T-helper 9 cell (primary cell): ENCODE data around the gene ZNHIT1.

Experiments used
- DNase-seq: peaks from one replicate; pipeline ENCODE4 v3.0.0-alpha.2; 2020

The ZNHIT1 gene

DNA sequence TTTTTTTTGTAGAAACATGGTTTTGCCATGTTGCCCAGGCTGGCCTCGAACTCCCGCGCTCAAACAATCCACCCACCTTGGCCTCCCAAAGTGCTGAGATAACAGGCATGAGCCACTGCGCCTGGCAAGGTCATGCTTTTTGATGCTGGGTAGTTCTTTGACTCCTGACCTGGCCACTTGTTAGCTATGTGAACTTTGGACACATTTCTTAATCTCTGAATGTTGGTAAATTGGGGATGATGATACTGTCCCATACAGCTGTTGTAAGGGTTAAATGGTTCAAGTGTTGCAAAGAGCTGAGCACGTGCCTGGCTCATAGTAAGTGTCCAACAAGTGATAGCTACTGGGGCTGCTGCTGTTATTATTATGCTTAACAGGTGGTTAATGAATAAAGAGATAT is 2.3 kb downstream of the ZNHIT1 start:
- DNase-seq, result no peak

DNA sequence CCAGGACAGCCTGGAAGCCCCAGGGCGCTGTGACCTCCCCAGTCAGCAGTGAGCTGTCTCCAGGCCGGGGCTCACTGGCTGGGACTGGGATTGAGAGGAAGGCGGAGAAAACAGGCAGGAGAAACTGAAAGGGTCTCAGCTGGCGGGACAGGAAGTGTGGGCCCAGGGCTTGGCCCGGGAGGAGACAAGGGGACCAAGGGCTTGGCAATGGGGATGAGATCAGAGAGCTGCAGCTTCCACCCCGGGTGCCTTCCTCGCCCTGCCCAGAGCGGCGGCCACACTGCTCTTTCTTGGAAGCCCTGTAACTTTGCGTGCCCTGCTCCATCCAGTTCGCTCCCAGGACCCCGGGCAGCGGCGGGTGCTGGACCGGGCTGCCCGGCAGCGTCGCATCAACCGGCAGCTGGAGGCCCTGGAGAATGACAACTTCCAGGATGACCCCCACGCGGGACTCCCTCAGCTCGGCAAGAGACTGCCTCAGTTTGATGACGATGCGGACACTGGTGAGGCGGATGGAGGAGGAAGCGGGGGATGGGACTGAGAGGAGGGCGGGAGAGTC is 4.4 kb downstream of the ZNHIT1 start:
- DNase-seq, result no peak

DNA sequence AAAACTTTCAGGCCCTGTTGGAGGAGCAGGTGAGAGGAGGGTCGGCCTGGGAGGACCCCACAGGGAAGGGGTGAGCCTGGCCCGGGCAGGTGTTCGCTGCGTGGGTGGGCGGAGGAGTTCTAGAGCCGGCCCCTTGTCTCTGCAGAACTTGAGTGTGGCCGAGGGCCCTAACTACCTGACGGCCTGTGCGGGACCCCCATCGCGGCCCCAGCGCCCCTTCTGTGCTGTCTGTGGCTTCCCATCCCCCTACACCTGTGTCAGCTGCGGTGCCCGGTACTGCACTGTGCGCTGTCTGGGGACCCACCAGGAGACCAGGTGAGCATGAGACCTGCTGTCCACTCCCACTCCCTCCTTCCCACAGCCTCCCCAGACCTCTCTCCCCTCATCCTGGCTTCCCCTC is 5.6 kb downstream of the ZNHIT1 start:
- no peak for DNase-seq

DNA sequence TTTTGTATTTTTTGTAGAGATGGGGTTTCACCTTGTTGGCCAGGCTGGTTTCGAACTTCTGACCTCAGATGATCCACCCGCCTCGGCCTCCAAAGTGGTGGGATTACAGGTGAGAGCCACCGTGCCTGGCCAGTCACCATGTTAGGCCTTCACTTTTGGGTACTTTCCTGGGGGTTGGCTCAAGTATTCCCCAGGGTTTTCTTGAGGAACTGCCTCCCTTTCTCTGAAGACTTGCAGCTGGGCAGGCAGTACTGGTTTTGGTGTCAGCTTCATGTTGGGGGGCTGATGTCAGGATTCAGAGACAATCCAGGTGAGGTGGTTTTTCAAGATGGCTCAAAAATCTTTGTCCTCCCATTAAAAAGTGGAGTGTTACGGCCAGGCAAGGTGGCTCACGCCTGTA is 7.7 kb downstream of the ZNHIT1 start:
- no peak for DNase-seq

DNA sequence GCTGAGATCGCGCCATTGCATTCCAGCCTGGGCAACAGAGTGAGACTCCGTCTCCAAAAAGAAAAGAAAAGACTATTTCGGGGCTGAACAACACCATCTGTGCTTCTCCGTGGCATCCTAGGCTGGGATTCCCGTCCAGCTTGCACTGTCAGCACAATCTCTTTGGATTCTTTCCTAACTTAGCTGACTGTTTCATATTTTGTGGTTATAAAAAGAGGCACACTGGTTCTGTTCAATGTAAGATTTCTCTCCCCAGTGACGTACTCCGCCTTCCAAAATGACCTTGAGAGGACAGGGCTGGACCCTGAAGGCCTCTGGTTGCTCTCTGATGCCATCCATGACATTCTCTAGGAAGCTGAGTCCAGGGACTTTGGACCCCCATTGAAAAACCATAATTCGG is 8.8 kb downstream of the ZNHIT1 start:
- no peak for DNase-seq

DNA sequence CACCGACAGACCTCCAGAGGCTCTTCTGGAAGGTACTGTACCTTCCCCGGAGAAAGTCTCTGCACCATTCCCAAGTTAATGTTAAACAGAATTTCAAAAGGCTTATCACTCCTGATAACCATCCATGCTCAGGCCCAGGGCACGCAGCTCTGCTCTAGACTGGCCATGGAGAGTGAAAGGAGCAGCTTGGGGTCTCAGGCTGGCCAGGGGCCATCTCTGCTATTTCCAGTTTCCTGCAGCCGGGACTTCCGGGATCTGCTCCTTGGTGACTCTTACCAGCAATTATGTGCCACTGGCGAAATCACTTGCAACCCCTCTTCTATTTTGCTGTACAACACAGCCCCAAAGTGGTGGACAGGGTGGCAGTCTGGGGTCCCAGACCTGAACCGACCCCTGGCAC is 13.7 kb downstream of the ZNHIT1 start:
- DNase-seq, result no peak

DNA sequence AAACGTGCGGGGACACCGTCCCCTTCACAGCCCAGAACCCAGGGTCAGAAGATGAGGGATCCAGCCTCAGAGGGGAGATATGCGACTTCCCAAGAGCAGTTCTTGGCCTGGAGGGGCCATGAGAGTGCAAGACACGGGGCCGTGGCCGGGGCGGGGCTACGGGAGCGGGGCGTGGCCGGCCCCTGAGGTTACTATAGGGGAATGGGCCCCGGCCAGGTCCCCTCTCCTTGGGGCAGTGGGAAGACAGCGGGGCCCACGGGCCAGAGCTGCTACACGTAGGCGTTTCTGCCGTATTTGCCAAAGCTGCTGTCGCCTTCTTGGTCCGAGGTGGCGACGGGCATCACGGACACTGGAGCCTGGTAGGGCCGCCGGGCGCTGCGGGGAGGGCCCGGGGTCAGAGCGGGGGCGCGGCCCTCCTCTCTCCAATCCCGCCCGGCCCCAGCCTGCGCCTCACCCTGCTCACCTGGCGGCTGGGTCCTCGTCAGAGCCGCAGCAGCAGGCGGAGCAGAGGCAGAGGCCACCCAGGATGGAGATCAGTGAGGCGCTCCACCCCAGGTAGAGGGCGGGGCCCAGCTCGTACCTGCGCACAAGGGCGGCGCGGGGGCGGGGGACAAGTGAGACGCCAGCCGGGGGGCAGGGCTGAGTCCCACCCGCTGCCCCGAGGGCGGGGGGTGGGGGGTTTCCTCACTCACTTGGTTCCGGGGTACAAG is 14.3 kb downstream of the ZNHIT1 start:
- DNase-seq, result no peak

DNA sequence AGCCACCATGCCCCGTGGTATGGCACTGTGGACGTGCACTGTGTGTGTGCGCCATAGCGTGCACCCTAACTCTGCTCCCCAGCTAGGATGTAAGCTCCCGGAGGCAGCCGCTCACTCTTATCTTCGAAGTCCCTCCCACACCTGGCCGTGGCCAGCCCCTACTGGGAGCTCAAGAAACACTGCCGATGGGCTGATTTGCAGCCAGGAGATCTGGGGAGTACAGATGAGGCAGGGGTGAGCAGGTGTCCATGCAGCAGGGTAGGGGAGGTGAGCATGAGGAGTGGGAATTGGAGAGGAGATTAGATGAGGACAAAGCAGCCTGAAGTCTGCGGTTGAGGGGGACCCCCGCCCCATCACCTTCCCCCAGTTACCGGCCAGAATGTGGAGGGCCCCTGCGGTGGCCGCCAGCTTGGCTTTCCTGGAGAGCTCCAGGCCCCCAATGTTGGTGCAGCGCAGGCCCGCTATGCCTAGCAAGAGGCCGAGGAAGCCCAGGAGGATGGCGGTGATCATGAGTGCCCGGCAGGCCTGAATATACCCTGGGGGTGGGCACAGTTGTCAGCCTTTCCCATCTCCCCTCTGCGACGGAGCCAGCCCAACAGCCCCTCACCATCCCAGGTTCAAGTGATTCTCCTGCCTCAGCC is 16.1 kb downstream of the ZNHIT1 start:
- no peak for DNase-seq

DNA sequence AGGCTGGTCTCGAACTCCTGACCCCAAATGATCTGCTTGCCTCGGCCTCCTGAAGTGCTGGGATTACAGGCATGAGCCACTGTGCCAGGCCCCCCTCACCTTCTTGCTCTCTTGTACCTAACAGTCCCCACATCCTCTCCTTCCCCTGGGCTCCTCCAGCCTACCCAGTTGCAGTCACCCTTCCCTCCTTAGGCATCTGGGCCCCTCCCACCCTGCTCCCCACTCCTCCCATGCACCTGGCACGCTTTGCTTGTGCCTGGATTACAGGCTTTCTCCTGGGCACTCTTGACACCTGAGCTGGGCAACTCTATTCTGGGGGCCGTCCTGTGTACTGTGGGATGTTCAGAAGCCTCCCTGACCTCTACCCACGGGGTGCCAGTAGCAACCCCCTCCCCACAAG is 16.7 kb downstream of the ZNHIT1 start:
- DNase-seq, result no peak

DNA sequence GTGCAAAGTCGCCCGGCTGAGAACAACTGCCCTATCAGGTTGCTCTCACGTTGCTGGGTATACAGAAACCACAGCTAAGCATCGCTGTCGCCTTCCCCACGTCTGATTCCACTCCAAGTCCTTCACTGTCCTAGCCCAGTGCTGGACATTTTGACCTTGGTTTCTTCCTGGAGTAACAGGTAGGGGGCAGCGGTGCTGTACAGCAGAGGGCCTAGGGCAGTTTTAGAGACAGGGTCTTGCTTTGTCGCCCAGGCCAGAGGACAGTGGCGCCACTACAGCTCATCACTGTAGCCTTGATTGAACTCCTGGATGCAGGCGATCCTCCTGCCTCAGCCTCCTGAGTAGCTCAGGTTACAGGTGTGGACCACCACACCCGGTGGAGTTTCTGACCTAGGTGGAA is 17.1 kb downstream of the ZNHIT1 start:
- DNase-seq, result no peak

DNA sequence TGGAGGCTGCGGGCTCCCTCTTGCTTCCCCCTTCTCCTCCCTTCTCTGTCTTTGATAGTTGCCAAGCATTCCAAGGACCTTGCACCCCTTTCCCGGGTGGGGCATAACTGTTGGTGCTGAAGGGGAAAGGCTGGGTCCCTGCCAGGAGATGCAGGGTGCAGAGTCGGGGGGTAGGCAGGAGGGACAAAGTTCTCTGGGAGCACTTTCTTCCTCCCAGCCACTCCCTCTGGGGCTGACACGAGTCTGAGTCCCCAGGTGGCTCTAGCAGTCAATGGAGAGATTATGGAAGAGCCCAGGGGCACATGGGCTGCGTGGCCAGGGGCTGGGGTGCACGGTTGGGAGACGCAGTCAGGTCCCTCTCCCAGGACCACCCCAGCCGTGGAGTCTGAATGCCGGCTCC is 17.6 kb downstream of the ZNHIT1 start:
- no peak for DNase-seq

DNA sequence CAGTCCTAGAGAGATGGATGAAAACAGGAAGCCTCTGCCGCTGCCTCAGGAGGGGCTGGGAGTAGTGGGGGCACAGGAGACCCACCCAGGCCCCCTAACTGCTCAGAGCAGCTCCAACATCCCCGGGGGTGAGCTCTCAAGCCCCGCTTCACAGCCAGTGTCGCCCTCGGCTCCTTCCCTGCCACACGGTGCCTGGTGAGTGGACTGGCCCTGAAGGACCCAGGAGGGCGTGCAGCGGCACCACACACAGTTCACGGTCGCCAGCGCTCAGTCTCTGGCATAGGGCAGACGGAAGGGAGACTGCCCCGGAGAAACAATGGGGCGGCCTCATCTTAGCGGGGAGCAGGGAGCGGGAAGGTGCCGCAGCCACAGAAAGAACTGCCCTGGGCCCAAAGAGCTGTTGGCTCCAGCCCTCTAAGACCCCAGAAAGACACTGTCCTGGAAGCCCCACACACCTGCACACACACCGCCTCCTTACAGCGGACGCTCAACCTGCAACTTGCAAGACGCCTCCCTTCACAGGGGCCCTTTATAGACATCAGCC is 18.4 kb downstream of the ZNHIT1 start:
- DNase-seq, result no peak

DNA sequence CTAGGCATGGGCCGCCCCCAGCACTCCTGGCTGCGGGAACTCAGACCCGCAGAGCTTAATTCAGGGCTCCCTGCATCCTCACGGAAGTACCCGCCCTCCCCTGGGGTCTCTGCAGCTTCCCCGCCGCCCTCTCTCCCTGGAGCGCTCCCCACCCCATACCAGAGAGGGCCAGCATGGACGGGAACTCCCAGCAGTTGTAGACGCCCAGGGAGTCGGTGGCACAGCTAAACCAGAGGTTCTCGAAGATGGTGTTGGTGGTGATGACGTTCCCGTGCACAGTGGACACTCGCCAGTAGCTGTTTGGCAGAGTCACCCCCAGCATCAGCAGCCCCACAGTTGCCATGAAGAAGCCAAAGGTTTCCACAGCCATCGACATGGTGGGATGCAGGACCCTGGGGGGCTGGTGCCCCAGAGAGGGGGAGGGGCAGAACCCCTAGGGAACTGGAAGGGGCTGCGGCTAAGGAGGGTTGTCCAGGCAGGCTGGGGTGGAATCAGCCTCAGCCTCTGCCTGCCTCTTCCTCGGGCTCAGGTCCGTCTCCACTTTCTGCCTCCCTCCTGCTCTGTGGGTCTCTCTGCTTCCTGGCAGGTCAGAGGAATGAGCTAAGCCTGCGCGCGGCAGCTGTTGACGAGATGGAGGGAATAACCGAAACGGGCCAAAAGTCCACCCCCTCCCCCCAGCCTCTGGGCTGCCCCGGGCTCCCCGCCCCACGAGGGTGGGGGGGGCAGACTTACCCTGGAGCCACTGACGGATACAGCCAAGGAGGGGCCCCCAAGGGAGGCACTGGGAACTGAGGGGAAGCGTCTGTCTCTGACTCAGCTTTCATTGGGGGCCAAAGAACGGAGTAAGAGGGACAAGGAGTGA is 19.5 kb downstream of the ZNHIT1 start, which contains the start of gene CLDN15:
CLDN15 (minus strand) TSS at position 597 of the 862 bp plus-strand sequence; CDS start at position 376, 221 bp downstream.
- DNase-seq, result no peak

DNA sequence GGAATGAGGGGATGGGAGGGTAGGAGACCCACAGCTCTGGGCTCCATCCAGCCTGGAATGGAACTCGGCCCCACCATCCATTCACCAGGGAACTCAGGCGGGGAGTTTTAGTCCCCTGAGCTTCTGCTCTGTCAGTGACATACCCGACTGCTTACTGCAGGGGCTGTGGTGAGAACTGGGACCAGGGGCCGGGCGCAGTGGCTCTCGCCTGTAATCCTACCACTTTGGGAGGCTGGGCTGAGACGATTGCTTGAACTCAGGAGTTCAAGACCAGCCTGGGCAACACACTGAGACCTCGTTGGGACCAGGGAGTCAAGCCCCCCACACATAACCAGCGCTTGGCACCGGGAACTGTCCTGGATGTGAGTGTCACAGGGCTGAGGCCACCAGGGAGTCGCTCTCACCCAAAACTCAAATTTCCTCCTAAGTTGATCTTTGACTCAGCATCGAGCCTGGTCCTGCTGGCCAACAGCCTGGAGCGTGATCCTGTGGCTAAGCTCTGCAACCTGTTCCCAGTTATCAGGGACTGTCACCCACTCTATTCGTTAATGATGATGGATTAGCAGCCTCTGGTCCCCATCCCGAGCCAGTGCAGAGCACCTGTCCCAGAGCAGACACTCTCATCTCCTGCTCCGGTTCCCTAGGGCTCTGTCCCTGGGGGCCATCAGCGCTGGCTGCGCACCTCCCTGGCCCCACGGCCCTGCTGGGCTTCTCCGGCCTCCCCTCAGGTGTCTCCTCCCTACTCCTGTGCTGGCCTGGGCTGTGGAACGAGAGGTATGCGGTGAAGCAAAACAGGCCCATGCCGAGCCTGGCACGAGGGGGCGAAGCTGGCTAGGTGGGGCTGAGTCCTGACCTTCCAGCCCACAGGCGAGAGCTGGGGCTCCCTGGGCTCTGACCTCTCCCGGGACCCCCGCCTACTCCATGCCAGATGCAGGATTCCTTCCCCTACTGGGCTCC is 20.5 kb downstream of the ZNHIT1 start:
- no peak for DNase-seq

DNA sequence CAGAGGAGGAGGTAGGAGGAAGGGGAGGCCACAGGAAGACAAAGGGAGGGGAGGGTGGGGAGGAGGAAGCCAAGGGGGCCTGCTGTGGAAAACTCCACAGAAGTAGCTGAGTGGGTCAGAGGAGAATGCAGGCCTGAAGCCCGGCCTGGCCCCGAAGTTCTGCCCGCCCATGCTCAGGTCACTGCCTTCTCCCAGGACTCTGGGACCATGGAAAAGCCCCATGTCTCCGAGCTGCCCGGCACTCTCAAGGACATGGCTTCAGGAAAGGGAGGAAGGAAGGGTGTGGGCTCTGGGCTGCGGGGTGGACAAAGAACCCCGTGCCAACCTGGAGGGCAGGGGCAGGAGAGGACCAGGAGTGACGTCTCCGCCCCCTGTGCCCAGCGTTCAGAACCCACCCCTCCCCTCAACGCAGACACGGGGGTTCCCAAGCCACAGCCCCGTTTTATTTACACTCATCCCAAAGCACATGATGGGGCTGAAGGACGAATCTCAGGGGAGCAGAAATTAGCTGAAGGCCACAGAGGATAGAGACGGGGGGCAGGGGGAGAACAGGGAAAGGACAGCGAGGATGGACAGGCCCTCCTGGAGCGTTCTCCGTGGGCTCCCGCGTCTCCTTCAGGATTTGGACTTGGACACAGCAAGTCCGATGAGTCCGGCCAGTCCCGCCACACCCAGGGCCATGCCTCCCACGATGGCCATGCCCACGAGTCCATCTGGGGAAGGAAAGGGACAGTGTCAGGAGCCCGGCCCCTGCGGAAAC is 21.4 kb downstream of the ZNHIT1 start:
- no peak for DNase-seq

DNA sequence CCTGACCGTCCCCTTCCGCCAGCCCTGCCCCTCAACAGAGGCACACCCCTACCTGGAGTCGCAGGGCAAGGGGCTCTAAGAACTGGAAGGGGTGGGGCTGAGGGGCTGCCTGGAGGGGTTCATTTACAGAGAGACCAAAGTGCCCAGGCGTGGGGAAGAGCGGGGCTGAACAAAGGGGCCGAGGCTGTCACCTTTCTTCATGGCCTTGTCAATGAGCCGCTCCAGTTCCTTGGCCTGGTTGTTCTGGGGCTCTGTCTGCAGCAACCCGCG is 21.9 kb downstream of the ZNHIT1 start:
- no peak for DNase-seq

DNA sequence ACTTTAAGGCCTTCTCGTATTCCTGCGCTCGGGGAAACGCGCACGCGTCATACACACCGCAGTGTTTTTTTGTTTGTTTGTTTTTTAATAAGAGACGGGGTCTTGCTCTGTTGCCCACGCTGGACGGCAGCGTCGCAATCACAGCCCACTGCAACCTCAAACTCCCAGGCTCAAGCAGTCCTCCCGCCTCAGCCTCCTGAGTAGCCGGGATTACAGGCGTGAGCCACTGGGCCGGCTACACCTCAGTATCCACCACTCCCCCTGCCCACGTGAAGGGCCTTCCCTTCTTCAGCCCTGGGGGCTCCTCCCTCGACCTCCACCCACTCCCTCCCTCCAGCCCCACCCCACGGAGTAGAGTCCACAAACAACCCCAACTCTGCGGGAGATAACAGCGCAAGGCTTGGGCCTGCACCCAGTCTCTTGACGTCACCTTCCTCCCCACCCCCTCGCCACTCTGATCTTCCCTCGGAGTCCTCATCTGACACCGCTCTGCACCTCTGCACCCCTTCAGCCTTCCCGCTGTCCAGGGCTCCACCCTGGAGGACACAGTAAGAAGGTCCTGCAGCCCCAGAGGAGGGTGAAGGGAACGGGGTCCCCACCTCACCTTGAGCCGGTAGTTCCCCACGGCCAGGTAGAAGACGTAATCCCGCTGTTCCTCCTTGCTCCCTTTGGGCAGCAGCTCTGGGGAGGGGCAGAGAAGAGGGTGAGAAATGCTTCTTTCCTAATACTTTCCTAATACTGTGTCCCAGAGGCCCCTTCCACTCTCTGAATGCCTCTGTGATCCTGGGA is 22.5 kb downstream of the ZNHIT1 start:
- no peak for DNase-seq

DNA sequence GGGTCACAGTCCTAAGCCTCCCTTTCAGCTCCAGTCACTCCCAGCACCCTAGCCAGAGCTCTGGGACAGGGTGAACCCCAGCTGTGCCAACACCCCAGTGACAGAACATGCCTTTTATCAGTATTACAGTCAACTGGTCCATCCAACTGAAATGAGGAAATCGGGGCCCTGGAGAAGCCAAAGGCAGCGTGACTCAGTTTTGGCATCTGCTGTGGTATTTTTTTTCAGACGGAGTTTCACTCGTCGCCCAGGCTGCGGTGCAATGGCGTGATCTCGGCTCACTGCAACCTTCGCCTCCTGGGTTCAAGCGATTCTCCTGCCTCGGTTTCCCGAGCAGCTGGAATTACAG is 23.0 kb downstream of the ZNHIT1 start:
- DNase-seq, result no peak

DNA sequence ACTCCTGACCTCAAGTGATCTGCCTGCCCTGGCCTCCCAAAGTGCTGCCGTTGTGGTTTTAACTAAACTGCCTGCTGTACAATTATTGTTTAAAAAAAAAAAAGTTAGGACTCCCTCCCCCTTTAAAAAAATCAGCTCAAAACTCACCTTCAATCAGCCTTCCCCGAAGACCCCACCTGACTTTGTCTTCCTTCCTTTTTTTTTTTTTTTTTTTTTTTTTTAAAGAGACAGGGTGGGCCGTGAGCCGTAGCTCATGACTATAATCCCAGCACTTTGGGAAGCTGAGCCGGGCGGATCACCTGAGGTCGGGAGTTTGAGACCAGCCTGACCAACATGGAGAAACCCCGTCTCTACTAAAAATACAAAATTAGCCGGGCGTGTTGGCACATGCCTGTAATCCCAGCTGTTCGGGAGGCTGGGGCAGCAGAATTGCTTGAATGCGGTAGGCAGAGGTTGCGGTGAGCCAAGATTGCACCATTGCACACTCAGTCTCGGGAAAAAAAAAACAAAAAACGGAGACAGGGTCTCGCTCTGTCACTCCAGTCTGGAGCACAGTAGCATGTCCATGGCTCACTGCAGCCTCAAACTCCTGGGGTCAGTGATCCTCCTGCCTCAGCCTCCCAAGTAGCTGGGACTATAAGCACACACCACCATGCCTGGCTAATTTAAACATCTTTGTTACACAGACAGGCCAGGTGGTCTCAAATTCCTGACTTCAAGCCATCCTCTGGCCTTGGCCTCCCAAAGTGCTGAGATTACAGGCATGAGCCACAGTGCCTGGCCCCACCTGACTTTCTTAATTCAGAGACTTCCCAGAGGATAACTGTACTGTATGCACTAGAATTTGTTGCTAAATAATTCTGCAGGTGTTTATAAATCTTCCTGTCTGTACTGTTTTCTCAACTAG is 23.7 kb downstream of the ZNHIT1 start:
- DNase-seq, result no peak
